GM23338 (cell line): ENCODE measurements around the gene ENDOV. TPM values are rescaled to one million over a fixed set of nuclear protein-coding genes. Genes with fewer than 3 reads are reported as not detected.

Experiments
- CREB1 ChIP-seq: fragments of 250-450 bp; sonication (Bioruptor Pico); IDR thresholded peaks from 2 replicates; pipeline ENCODE4 v1.5.0; 2020; ENCODE audit warnings: low read depth, mild to moderate bottlenecking, moderate library complexity
- EZH2 ChIP-seq: fragments of 200-600 bp; sonication (generic); IDR thresholded peaks from one replicate; pipeline ENCODE4 v1.8.0; 2017; ENCODE audit warnings: antibody characterized with exemption, mild to moderate bottlenecking, low read depth; ENCODE audit not compliant: unreplicated experiment
- EZH2phosphoT487 ChIP-seq: fragments of 200-600 bp; sonication (generic); IDR thresholded peaks from one replicate; pipeline ENCODE4 v1.8.1; 2018; ENCODE audit warnings: antibody characterized with exemption; ENCODE audit not compliant: unreplicated experiment
- POLR2AphosphoS5 ChIP-seq: IDR thresholded peaks from 2 replicates; pipeline ENCODE4 v1.6.1; 2016; ENCODE audit warnings: antibody characterized with exemption, low read depth
- STAT1 ChIP-seq: IDR thresholded peaks from one replicate; pipeline ENCODE4 v1.6.1; 2016; ENCODE audit warnings: antibody characterized with exemption; ENCODE audit not compliant: unreplicated experiment
- ZNF114 ChIP-seq: fragments of 250-450 bp; sonication (Bioruptor Pico); IDR thresholded peaks from 2 replicates; pipeline ENCODE4 v1.5.0; 2020; ENCODE audit warnings: mild to moderate bottlenecking, moderate library complexity
- ZNF331 ChIP-seq: fragments of 250-450 bp; sonication (Bioruptor Pico); IDR thresholded peaks from 2 replicates; pipeline ENCODE4 v1.5.0; 2020; ENCODE audit warnings: low read depth, mild to moderate bottlenecking, moderate library complexity
- polyA plus RNA-seq: library from polyadenylated mRNA; unstranded; fragments of >200 nt; fragmentation: Nextera tagmentation; extraction: Ambion mirVana; gene quantifications from 2 replicates; pipeline ENCODE4 v1.2.1, GENCODE V29; 2016
- total RNA-seq: library from RNA; depleted of rRNA; stranded (reverse); fragments of >200 nt; shearing (Covaris generic); gene quantifications from 2 replicates; pipeline ENCODE4 v1.2.3, GENCODE V29; 2014
- TF ChIP-seq, protein P1 (sequence below): IDR thresholded peaks from 2 replicates; pipeline ENCODE4 v1.6.1; 2016; ENCODE audit warnings: antibody characterized with exemption
- TF ChIP-seq, protein P2 (sequence below): fragments of 250-450 bp; sonication (Bioruptor Pico); IDR thresholded peaks from 2 replicates; pipeline ENCODE4 v1.5.0; 2020; ENCODE audit warnings: mild to moderate bottlenecking, moderate library complexity

The ENDOV gene
- total and polyA plus RNA-seq, 2 experiments from 2014 or later = 11.5 to 16.1 TPM

DNA sequence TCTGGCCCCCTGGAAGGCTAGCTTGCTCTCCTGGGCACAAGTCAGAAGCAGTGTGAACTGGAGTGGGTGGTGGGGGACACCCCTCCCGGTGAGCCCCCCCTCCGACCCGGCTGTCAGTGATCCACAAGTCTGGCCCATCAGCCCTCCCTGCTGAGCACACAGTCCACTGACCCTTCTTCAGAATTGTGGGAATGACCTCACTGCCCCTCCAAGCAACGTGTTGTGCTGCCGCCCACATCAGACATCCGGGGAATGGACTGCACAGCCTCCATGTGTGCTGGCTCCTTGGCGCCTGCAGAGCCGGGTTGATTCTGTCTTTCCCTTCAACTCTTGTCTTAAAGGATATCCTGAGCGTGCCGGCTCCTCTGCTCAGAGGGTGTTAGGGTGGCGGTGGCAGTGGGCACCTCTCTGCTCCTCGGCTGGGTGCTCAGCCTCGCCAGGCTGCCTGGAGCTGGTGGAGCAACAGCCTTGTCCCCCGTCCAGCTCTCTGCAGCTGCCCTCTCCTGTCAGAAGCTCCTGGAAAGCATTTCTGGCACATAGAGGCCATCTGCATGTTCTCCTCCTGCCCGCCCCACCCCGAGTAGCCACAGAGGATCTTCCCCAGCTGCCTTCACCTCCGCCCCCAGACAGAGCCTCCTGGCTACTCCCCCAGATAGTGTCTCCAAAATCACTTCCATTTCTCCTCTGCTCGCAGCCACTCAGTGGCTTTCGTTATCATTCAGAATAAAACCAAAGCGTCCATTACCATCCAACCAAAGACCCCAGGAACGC is 41.7 kb downstream of the ENDOV start (continued):
- TF ChIP-seq, protein P1, sequence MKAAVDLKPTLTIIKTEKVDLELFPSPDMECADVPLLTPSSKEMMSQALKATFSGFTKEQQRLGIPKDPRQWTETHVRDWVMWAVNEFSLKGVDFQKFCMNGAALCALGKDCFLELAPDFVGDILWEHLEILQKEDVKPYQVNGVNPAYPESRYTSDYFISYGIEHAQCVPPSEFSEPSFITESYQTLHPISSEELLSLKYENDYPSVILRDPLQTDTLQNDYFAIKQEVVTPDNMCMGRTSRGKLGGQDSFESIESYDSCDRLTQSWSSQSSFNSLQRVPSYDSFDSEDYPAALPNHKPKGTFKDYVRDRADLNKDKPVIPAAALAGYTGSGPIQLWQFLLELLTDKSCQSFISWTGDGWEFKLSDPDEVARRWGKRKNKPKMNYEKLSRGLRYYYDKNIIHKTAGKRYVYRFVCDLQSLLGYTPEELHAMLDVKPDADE = no peak
- TF ChIP-seq CREB1 (CRISPR knock-in tag) (no peak), ZNF114 (CRISPR knock-in tag) (no peak), ZNF331 (CRISPR knock-in tag) (no peak), EZH2phosphoT487 (no peak), POLR2AphosphoS5 (no peak), STAT1 (no peak), EZH2 (no peak)
- TF ChIP-seq, protein P2, sequence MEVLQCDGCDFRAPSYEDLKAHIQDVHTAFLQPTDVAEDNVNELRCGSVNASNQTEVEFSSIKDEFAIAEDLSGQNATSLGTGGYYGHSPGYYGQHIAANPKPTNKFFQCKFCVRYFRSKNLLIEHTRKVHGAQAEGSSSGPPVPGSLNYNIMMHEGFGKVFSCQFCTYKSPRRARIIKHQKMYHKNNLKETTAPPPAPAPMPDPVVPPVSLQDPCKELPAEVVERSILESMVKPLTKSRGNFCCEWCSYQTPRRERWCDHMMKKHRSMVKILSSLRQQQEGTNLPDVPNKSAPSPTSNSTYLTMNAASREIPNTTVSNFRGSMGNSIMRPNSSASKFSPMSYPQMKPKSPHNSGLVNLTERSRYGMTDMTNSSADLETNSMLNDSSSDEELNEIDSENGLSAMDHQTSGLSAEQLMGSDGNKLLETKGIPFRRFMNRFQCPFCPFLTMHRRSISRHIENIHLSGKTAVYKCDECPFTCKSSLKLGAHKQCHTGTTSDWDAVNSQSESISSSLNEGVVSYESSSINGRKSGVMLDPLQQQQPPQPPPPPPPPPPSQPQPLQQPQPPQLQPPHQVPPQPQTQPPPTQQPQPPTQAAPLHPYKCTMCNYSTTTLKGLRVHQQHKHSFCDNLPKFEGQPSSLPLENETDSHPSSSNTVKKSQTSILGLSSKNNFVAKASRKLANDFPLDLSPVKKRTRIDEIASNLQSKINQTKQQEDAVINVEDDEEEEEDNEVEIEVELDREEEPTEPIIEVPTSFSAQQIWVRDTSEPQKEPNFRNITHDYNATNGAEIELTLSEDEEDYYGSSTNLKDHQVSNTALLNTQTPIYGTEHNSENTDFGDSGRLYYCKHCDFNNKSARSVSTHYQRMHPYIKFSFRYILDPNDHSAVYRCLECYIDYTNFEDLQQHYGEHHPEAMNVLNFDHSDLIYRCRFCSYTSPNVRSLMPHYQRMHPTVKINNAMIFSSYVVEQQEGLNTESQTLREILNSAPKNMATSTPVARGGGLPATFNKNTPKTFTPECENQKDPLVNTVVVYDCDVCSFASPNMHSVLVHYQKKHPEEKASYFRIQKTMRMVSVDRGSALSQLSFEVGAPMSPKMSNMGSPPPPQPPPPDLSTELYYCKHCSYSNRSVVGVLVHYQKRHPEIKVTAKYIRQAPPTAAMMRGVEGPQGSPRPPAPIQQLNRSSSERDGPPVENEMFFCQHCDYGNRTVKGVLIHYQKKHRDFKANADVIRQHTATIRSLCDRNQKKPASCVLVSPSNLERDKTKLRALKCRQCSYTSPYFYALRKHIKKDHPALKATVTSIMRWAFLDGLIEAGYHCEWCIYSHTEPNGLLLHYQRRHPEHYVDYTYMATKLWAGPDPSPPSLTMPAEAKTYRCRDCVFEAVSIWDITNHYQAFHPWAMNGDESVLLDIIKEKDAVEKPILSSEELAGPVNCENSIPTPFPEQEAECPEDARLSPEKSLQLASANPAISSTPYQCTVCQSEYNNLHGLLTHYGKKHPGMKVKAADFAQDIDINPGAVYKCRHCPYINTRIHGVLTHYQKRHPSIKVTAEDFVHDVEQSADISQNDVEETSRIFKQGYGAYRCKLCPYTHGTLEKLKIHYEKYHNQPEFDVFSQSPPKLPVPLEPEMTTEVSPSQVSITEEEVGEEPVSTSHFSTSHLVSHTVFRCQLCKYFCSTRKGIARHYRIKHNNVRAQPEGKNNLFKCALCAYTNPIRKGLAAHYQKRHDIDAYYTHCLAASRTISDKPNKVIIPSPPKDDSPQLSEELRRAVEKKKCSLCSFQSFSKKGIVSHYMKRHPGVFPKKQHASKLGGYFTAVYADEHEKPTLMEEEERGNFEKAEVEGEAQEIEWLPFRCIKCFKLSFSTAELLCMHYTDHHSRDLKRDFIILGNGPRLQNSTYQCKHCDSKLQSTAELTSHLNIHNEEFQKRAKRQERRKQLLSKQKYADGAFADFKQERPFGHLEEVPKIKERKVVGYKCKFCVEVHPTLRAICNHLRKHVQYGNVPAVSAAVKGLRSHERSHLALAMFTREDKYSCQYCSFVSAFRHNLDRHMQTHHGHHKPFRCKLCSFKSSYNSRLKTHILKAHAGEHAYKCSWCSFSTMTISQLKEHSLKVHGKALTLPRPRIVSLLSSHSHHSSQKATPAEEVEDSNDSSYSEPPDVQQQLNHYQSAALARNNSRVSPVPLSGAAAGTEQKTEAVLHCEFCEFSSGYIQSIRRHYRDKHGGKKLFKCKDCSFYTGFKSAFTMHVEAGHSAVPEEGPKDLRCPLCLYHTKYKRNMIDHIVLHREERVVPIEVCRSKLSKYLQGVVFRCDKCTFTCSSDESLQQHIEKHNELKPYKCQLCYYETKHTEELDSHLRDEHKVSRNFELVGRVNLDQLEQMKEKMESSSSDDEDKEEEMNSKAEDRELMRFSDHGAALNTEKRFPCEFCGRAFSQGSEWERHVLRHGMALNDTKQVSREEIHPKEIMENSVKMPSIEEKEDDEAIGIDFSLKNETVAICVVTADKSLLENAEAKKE (CRISPR knock-in tag) = no peak
